HepG2 (cell line): Measurements from ENCODE around the gene TMEM39A. TPM values are rescaled to one million over a fixed set of nuclear protein-coding genes. Genes with fewer than 3 reads are reported as not detected.
A peak's percentile ranks its signal among the peaks of the same experiment; 100 is the strongest.

Source experiments
- ATAC-seq: fragments of 200-7000 bp; cut with Tn5 transposase; 3 replicates; pipeline ENCODE4 v1.9.1; 2020; ENCODE audit warnings: mild to moderate bottlenecking, moderate library complexity
- BruUV-seq: library from RNA; stranded (reverse); fragments of 400-500 nt; replicated peaks from 2 replicates; lab custom pipeline; 2021; lab: Mats Ljungman, UMichigan
- CTCF ChIA-PET: fragments of 300-600 bp; formaldehyde crosslinking; extraction: SDS; loops from one replicate; lab custom pipeline; 2021; ENCODE audit warnings: low total read pairs, inconsistent platforms, low intra/inter-chr PET ratio; lab: Yijun Ruan, JAX
- POLR2A ChIA-PET: fragments of 350-600 bp; sonication (Branson Sonifier 250); formaldehyde crosslinking; loops from one replicate; lab custom pipeline; 2020; ENCODE audit warnings: antibody characterized with exemption, inconsistent platforms; lab: Yijun Ruan, JAX
- DNase-seq: peaks from one replicate; pipeline ENCODE4 v3.0.0-alpha.2; 2015; ENCODE audit warnings: low spot score
- FAIRE-seq: peaks from 3 replicates; lab custom pipeline; 2011; peaks lifted over from hg19 to GRCh38; lab: Jason Lieb, UNC
- H2AFZ ChIP-seq: one replicate; pipeline ENCODE4 v1.6.1; 2011; ENCODE audit warnings: low read length, inconsistent platforms
- H3K27ac ChIP-seq: fragments of 300-600 bp; 3 replicates; pipeline ENCODE4 v1.8.0; 2011; ENCODE audit warnings: mixed run types, mild to moderate bottlenecking, mixed read lengths, low read length, inconsistent platforms; ENCODE audit not compliant: insufficient read depth; ENCODE audit errors: extremely low read length
- H3K27me3 ChIP-seq, 2 experiments: fragments of 200-600 bp in 1 of 2; 2 replicates in 1 of 2; 3 replicates in 1 of 2; pipeline versions ENCODE4 v1.6.0 to v1.8.0; 2011; ENCODE audit warnings: low read length in 2 of 2, mild to moderate bottlenecking in 2 of 2, moderate library complexity in 2 of 2, inconsistent platforms in 1 of 2; ENCODE audit not compliant: insufficient read depth in 2 of 2, control insufficient read depth in 1 of 2
- H3K36me3 ChIP-seq, 2 experiments: fragments of 200-600 bp in 1 of 2; replicated peaks in 1 of 2; 2 replicates in 1 of 2; 3 replicates in 1 of 2; pipeline versions ENCODE4 v1.5.1 to v1.8.0; 2011; ENCODE audit warnings: low read length in 2 of 2, inconsistent platforms in 1 of 2; ENCODE audit not compliant: insufficient read depth in 2 of 2, control insufficient read depth in 1 of 2
- H3K4me1 ChIP-seq: 2 replicates; pipeline ENCODE4 v1.5.1; 2012; ENCODE audit warnings: low read length, inconsistent platforms; ENCODE audit not compliant: insufficient read depth
- H3K4me2 ChIP-seq: 2 replicates; pipeline ENCODE4 v1.6.0; 2011; ENCODE audit warnings: low read depth, low read length, inconsistent platforms
- H3K4me3 ChIP-seq, 3 experiments: fragments of 200-600 bp in 1 of 3; sonication (generic), shearing (Covaris generic) in 1 of 3; replicated peaks in 1 of 3; 2 replicates each; pipeline ENCODE4 v1.5.1; 2011 to 2016; ENCODE audit warnings: low read length in 3 of 3, inconsistent platforms in 2 of 3, low read depth in 2 of 3, mild to moderate bottlenecking in 2 of 3, control low read depth in 1 of 3, mixed read lengths in 1 of 3; ENCODE audit not compliant: insufficient read depth in 1 of 3
- H3K79me2 ChIP-seq: one replicate; pipeline ENCODE4 v1.6.1; 2011; ENCODE audit warnings: low read length, inconsistent platforms; ENCODE audit not compliant: insufficient read depth
- H3K9ac ChIP-seq: 2 replicates; pipeline ENCODE4 v1.6.0; 2011; ENCODE audit warnings: mild to moderate bottlenecking, low read depth, low read length, inconsistent platforms; ENCODE audit not compliant: insufficient read depth
- H3K9me3 ChIP-seq: 2 replicates; pipeline ENCODE4 v1.5.1; 2012; ENCODE audit warnings: mild to moderate bottlenecking, low read length
- H4K20me1 ChIP-seq: 2 replicates; pipeline ENCODE4 v1.6.0; 2011; ENCODE audit warnings: inconsistent platforms, mild to moderate bottlenecking, low read length, moderate library complexity; ENCODE audit not compliant: insufficient read depth
- ADNP ChIP-seq: sonication (generic); formaldehyde crosslinking; IDR thresholded peaks from 2 replicates; pipeline ENCODE4 v1.4.0; 2020; ENCODE audit warnings: missing genetic modification reagents
- ERF ChIP-seq: IDR thresholded peaks from 2 replicates; pipeline ENCODE4 v1.6.1; 2018; ENCODE audit warnings: missing biosample characterization, missing genetic modification reagents
- FOXO4 ChIP-seq: sonication (generic); formaldehyde crosslinking; conservative IDR thresholded peaks from 2 replicates; pipeline ENCODE4 v1.8.1; 2023; ENCODE audit warnings: missing genetic modification reagents
- GABPB1 ChIP-seq: IDR thresholded peaks from 2 replicates; pipeline ENCODE4 v1.6.1; 2016; ENCODE audit warnings: mild to moderate bottlenecking, missing genetic modification reagents, moderate library complexity, missing compliant biosample characterization
- HIVEP1 ChIP-seq: sonication (generic); formaldehyde crosslinking; IDR thresholded peaks from 2 replicates; pipeline ENCODE4 v1.4.0; 2020; ENCODE audit warnings: mild to moderate bottlenecking, missing genetic modification reagents
- NCOA2 ChIP-seq: sonication (generic); formaldehyde crosslinking; IDR thresholded peaks from 2 replicates; pipeline ENCODE4 v1.8.0; 2022; ENCODE audit warnings: inconsistent platforms
- NR3C1 ChIP-seq: sonication (generic); formaldehyde crosslinking; IDR thresholded peaks from 2 replicates; pipeline ENCODE4 v1.4.0; 2020; ENCODE audit warnings: missing genetic modification reagents
- SIX4 ChIP-seq: sonication (generic); formaldehyde crosslinking; IDR thresholded peaks from 2 replicates; pipeline ENCODE4 v1.4.0; 2020; ENCODE audit warnings: missing genetic modification reagents
- STAT6 ChIP-seq: sonication (generic); formaldehyde crosslinking; IDR thresholded peaks from 2 replicates; pipeline ENCODE4 v1.4.0; 2020; ENCODE audit warnings: missing genetic modification reagents, mild to moderate bottlenecking, borderline replicate concordance
- ZBTB34 ChIP-seq: sonication (generic); formaldehyde crosslinking; IDR thresholded peaks from 2 replicates; pipeline ENCODE4 v1.8.0; 2022; ENCODE audit warnings: mild to moderate bottlenecking, missing genetic modification reagents
- ZNF282 ChIP-seq: fragments of 450-650 bp; IDR thresholded peaks from 2 replicates; pipeline ENCODE4 v1.6.1; 2018; ENCODE audit not compliant: partially characterized antibody
- ZNF737 ChIP-seq: sonication (generic); formaldehyde crosslinking; IDR thresholded peaks from 2 replicates; pipeline ENCODE4 v1.5.0; 2020; ENCODE audit warnings: missing genetic modification reagents, mild to moderate bottlenecking, borderline replicate concordance
- ZNF761 ChIP-seq: sonication (generic); formaldehyde crosslinking; conservative IDR thresholded peaks from 2 replicates; pipeline ENCODE4 v1.4.0; 2020; ENCODE audit warnings: mild to moderate bottlenecking, missing genetic modification reagents
- WGBS: methylation state at CpG from one replicate; pipeline ENCODE4 v1.1.6; 2017; ENCODE audit warnings: low lambda C conversion rate; 5-methylcytosine and 5-hydroxymethylcytosine counted together
- in situ Hi-C: cut with HindIII; loops from 2 replicates; pipeline ENCODE4 v1.10.0; 2017; ENCODE audit warnings: low pct_unique_long_range_greater_than_20kb; ENCODE audit not compliant: extremely low pct_ligation_motif_present
- intact Hi-C: fragments of 100-400 bp; cut with micrococcal nuclease; formaldehyde crosslinking; loops from one replicate; pipeline ENCODE4 v1.10.0; 2022; ENCODE audit not compliant: unreplicated experiment
- polyA plus RNA-seq, 8 experiments: library from polyadenylated mRNA; depleted of rRNA in 3 of 8; stranded (reverse) in 7 of 8; unstranded in 1 of 8; fragments of >200 nt; fragmentation: Illumina TruSeq in 4 of 8; extraction: Trizol in 4 of 8; gene quantifications; 2 replicates each; pipeline versions ENCODE4 v1.2.1 to v1.2.3, GENCODE V29; 2011 to 2016; ENCODE audit warnings: low read depth in 4 of 8, missing spikeins in 1 of 8, mixed read lengths in 1 of 8; ENCODE audit not compliant: insufficient read depth in 1 of 8
- total RNA-seq, 5 experiments: library from RNA; depleted of rRNA; stranded (reverse); fragments of >200 nt; fragmentation: Illumina TruSeq; extraction: Trizol; gene quantifications; 2 replicates each; pipeline ENCODE4 v1.2.3, GENCODE V29; 2016; ENCODE audit warnings: low read depth in 1 of 5

TMEM39A gene
- total and polyA plus RNA-seq, 2 of the 13 experiments (the other 11 are each of a cell fraction or from before 2014, with no cell fraction given): 55.8 to 64.9 TPM

- 82% methylated on average over 2 of the region's 2 CpGs for WGBS
Observed at GRCh38 chr3:119468041-119468440, 4.6 kb upstream of the TMEM39A start.

GRCh38 chr3:119457246-119457645 is 6.2 kb downstream of the TMEM39A start:
- H3K27me3 ChIP-seq: no peaks in the 10 kb centered on the region
- H3K79me2 ChIP-seq: peaks cover 43% of the 10 kb centered on the region
- intact Hi-C loops (no loop called here), in situ Hi-C loops (no loop called here)
- 90% methylated on average over 4 of the region's 4 CpGs for WGBS
- ATAC-seq: no peak
- peaks cover 3% of the 10 kb centered on the region; the same call in 1 of the 2 replicates for H4K20me1 ChIP-seq
- CTCF ChIA-PET: no interaction called here
- no TSS peak for BruUV-seq
- H2AFZ ChIP-seq: no peak overlapping the region
- no peak overlapping the region for H3K4me3 ChIP-seq
- FAIRE-seq: no peak
- no peak overlapping the region for H3K27ac ChIP-seq
- peaks cover 11 to 77% of the 10 kb centered on the region in 2 experiments for H3K36me3 ChIP-seq
- POLR2A ChIA-PET: no interaction called here
- no peak for DNase-seq
- H3K4me2 ChIP-seq: no peak overlapping the region
- H3K4me1 ChIP-seq: peaks cover 26% of the 10 kb centered on the region
- H3K9me3 ChIP-seq: no peaks in the 10 kb centered on the region
- H3K9ac ChIP-seq: no peak overlapping the region
- no peak for TF ChIP-seq NR3C1 (CRISPR knock-in tag)
- no peak for TF ChIP-seq SIX4
- no peak for TF ChIP-seq STAT6 (CRISPR knock-in tag)
- no peak for TF ChIP-seq NCOA2
- TF ChIP-seq GABPB1 (CRISPR knock-in tag): no peak
- TF ChIP-seq ZNF282: no peak
- TF ChIP-seq ZNF737: no peak
- TF ChIP-seq ADNP: no peak
- no peak for TF ChIP-seq HIVEP1 (CRISPR knock-in tag)
- TF ChIP-seq ZBTB34 (CRISPR knock-in tag): no peak

More at GRCh38 chr3:119468041-119468440, 4.6 kb upstream of the TMEM39A start:
- Histone ChIP-seq H3K4me3 (peak overlapping the region in 2 of 3 experiments; percentile 92 to 93; a peak in 3 of 6 replicates), H3K36me3 (peaks cover 9 to 11% of the 10 kb centered on the region in 2 experiments; a peak in 4 of 5 replicates), H3K4me2 (peak overlapping the region; percentile 99), H3K79me2 (peaks cover 12% of the 10 kb centered on the region), H4K20me1 (no peaks in the 10 kb centered on the region), H2AFZ (peak overlapping the region; percentile 95), H3K9ac (peak overlapping the region; percentile 87), H3K27ac (peak overlapping the region; percentile 75), H3K4me1 (peaks cover 35% of the 10 kb centered on the region), H3K9me3 (no peaks in the 10 kb centered on the region), H3K27me3 (no peaks in the 10 kb centered on the region; a peak in 1 of 5 replicates)
- 0 out of 2 replicates have a peak, but pooled peaks have one; percentile 18 for TF ChIP-seq ZNF761 (CRISPR knock-in tag)
- TF ChIP-seq ERF (CRISPR knock-in tag): no peak
- 0 out of 2 replicates have a peak, but pooled peaks have one; percentile 30 for TF ChIP-seq FOXO4 (CRISPR knock-in tag)
- DNase-seq: no peak
- ChIA-PET POLR2A (interaction anchor here (1.1 kb wide), 1 partner anchor 227 kb away, joined by 3 read pairs; the partner anchor contains the start of gene B4GALT4), CTCF (no interaction called here)
- BruUV-seq: TSS peak; percentile 54
- in situ Hi-C loops: no loop called here
- intact Hi-C loops: loop anchor here (2.0 kb wide), 1 partner anchor 213 kb away; no protein-coding TSS in a partner anchor
- FAIRE-seq: no peak
- ATAC-seq: no peak
